Measurements from ENCODE around the gene CFAP221.

DNA sequence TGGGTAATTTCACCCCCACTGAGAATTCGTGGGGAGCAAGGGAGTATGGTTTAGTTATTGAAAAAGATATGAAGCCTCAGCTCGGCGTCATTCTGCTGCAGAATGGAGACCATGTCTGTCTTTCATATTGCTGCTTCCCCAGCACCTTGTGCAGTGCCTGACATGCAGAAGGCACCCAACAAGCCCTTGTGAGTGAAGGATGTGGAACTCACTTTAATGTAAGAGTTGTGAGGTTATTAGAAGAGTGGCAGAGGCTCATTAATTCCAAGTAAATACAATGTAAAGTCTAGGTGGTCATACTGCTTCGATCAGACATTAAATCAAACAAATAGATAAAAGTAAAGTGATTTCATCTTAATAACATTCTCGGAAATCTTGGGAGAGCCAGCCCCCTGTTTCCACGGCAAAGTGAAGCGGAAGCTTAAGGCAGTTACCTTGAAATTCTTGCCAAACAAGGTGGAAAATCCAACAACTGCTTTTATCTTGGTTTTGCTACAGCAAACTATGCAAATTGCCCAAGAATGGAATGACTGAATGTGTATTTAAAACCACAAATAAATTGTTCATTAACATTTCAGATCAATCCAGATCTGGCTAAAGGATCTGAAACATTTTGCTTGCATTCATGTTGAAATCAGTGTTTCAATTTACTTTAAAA is 9.6 kb downstream of the CFAP221 start:
- TF ChIP-seq, protein P1, sequence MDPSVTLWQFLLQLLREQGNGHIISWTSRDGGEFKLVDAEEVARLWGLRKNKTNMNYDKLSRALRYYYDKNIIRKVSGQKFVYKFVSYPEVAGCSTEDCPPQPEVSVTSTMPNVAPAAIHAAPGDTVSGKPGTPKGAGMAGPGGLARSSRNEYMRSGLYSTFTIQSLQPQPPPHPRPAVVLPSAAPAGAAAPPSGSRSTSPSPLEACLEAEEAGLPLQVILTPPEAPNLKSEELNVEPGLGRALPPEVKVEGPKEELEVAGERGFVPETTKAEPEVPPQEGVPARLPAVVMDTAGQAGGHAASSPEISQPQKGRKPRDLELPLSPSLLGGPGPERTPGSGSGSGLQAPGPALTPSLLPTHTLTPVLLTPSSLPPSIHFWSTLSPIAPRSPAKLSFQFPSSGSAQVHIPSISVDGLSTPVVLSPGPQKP (IDR thresholded peaks at IDR 0.05; ENCODE audit: low read depth, low read length), result no peak
- TF ChIP-seq, protein P2, sequence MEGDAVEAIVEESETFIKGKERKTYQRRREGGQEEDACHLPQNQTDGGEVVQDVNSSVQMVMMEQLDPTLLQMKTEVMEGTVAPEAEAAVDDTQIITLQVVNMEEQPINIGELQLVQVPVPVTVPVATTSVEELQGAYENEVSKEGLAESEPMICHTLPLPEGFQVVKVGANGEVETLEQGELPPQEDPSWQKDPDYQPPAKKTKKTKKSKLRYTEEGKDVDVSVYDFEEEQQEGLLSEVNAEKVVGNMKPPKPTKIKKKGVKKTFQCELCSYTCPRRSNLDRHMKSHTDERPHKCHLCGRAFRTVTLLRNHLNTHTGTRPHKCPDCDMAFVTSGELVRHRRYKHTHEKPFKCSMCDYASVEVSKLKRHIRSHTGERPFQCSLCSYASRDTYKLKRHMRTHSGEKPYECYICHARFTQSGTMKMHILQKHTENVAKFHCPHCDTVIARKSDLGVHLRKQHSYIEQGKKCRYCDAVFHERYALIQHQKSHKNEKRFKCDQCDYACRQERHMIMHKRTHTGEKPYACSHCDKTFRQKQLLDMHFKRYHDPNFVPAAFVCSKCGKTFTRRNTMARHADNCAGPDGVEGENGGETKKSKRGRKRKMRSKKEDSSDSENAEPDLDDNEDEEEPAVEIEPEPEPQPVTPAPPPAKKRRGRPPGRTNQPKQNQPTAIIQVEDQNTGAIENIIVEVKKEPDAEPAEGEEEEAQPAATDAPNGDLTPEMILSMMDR (IDR thresholded peaks at IDR 0.05), result no peak
- TF ChIP-seq POLR2A (IDR thresholded peaks at IDR 0.05; ENCODE audit: low read length) (no peak), MAFK (IDR thresholded peaks at IDR 0.05; ENCODE audit: partially characterized antibody) (no peak), RFX5 (IDR thresholded peaks at IDR 0.05) (no peak), ZNF302 (CRISPR knock-in tag; IDR thresholded peaks at IDR 0.05) (no peak), KDM1A (IDR thresholded peaks at IDR 0.05; ENCODE audit: low read depth) (no peak)
- TF ChIP-seq, protein P3, sequence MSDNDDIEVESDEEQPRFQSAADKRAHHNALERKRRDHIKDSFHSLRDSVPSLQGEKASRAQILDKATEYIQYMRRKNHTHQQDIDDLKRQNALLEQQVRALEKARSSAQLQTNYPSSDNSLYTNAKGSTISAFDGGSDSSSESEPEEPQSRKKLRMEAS (IDR thresholded peaks at IDR 0.05), result no peak

Measured in A549 (cell line).